ENCODE data around the gene PMM1. TPM values are rescaled to one million over a fixed set of nuclear protein-coding genes. Genes with fewer than 3 reads are reported as not detected.

Gene PMM1
- total RNA-seq, 1 experiment from 2014 or later, result 18.6 TPM

GRCh38 chr22:41620589-41621098 lies 31.0 kb upstream of the PMM1 start, which contains the start of gene DESI1:
TSS of gene DESI1 (minus strand) at chr22:41621043. CDS start at chr22:41620839, 204 bp downstream.
- Histone ChIP-seq H3K27ac (ENCODE audit: low read length) (peak within 1 kb of the TSS; percentile 94), H3K27me3 (ENCODE audit: low read length) (no peaks in the 10 kb centered on the region), H3K79me2 (ENCODE audit: low read length) (peaks cover 87% of the 10 kb centered on the region), H3K9ac (ENCODE audit: low read length) (peak within 1 kb of the TSS; percentile 100), H2AFZ (ENCODE audit: low read length) (peak within 1 kb of the TSS; percentile 90), H3K4me3 (ENCODE audit: low read length) (peak within 1 kb of the TSS; percentile 100), H4K20me1 (ENCODE audit: low read length) (peaks cover 9% of the 10 kb centered on the region; the same call in 1 of the 2 replicates), H3F3A (ENCODE audit: low read length, unreplicated experiment) (no peaks in the 10 kb centered on the region), H3K4me1 (ENCODE audit: insufficient read depth, low read length) (peaks cover 22% of the 10 kb centered on the region; the same call in 1 of the 2 replicates), H3K9me2 (replicated peaks; ENCODE audit: low read length) (no peaks in the 10 kb centered on the region), H3K4me2 (ENCODE audit: low read length) (peak within 1 kb of the TSS; percentile 91), H3K9me3 (ENCODE audit: low read length) (no peaks in the 10 kb centered on the region), H3K36me3 (ENCODE audit: low read depth, low read length) (peaks cover 5% of the 10 kb centered on the region; the same call in 1 of the 2 replicates)
- POLR2A ChIA-PET (ENCODE audit: unreplicated experiment), result interaction anchor here (0.6 to 1.0 kb wide), 5 partner anchors 18 to 440 kb away, joined by 3 to 5 read pairs (median 4); partner anchors contain the start of gene PMM1
- DNase-seq (no peak), ATAC-seq (peak; percentile 36)
- CTCF ChIA-PET, result interaction anchor here (0.6 kb wide), 1 partner anchor 240 kb away, joined by 3 read pairs; no protein-coding TSS in a partner anchor
- intact Hi-C loops (cut with micrococcal nuclease), result no loop called here
- TF ChIP-seq EZH2 (IDR thresholded peaks at IDR 0.05; ENCODE audit: low read length, unreplicated experiment) (no peak), CTCF (conservative IDR thresholded peaks at IDR 0.05; ENCODE audit: low read depth, low read length) (no peak), EZH2phosphoT487 (IDR thresholded peaks at IDR 0.05; ENCODE audit: borderline replicate concordance, low read length) (no peak)
- no TSS peak for BruUV-seq (replicated peaks)

- BruUV-seq (replicated peaks), result TSS peak; percentile 45
- Histone ChIP-seq H3F3A (ENCODE audit: low read length, unreplicated experiment) (no peaks in the 10 kb centered on the region), H3K79me2 (ENCODE audit: low read length) (peaks cover 85% of the 10 kb centered on the region), H3K9ac (ENCODE audit: low read length) (peak overlapping the region; percentile 100), H3K27me3 (ENCODE audit: low read length) (no peaks in the 10 kb centered on the region), H3K4me1 (ENCODE audit: insufficient read depth, low read length) (peaks cover 22% of the 10 kb centered on the region; the same call in 1 of the 2 replicates), H3K36me3 (ENCODE audit: low read depth, low read length) (peaks cover 5% of the 10 kb centered on the region; the same call in 1 of the 2 replicates), H3K9me3 (ENCODE audit: low read length) (no peaks in the 10 kb centered on the region), H3K4me3 (ENCODE audit: low read length) (peak overlapping the region; percentile 100), H3K27ac (ENCODE audit: low read length) (peak overlapping the region; percentile 70), H3K9me2 (replicated peaks; ENCODE audit: low read length) (no peaks in the 10 kb centered on the region), H3K4me2 (ENCODE audit: low read length) (peak overlapping the region; percentile 91), H2AFZ (ENCODE audit: low read length) (peak overlapping the region; percentile 49; the same call in 1 of the 2 replicates), H4K20me1 (ENCODE audit: low read length) (peaks cover 9% of the 10 kb centered on the region; the same call in 1 of the 2 replicates)
- CTCF ChIA-PET, result no interaction called here
- intact Hi-C loops (cut with micrococcal nuclease), result no loop called here
- POLR2A ChIA-PET (ENCODE audit: unreplicated experiment), result no interaction called here
- ATAC-seq, result peak; percentile 44
- TF ChIP-seq EZH2phosphoT487 (IDR thresholded peaks at IDR 0.05; ENCODE audit: borderline replicate concordance, low read length), result no peak
- TF ChIP-seq EZH2 (IDR thresholded peaks at IDR 0.05; ENCODE audit: low read length, unreplicated experiment), result no peak
- TF ChIP-seq CTCF (conservative IDR thresholded peaks at IDR 0.05; ENCODE audit: low read depth, low read length), result no peak
- DNase-seq, result peak; percentile 20
Measured at GRCh38 chr22:41619979-41620588, 30.4 kb upstream of the PMM1 start.

GRCh38 chr22:41613456-41613855 lies 23.8 kb upstream of the PMM1 start:
- Histone ChIP-seq H3K4me2 (ENCODE audit: low read length) (no peak overlapping the region), H3K9me2 (replicated peaks; ENCODE audit: low read length) (no peaks in the 10 kb centered on the region), H3K27ac (ENCODE audit: low read length) (no peak overlapping the region), H3K4me3 (ENCODE audit: low read length) (no peak overlapping the region), H3K36me3 (ENCODE audit: low read depth, low read length) (no peaks in the 10 kb centered on the region), H3K4me1 (ENCODE audit: insufficient read depth, low read length) (0 out of 2 replicates have a peak, but pooled peaks cover 6% of the 10 kb centered on the region), H3K9me3 (ENCODE audit: low read length) (no peaks in the 10 kb centered on the region), H4K20me1 (ENCODE audit: low read length) (no peaks in the 10 kb centered on the region), H3K79me2 (ENCODE audit: low read length) (peaks cover 38% of the 10 kb centered on the region), H3F3A (ENCODE audit: low read length, unreplicated experiment) (no peaks in the 10 kb centered on the region), H3K9ac (ENCODE audit: low read length) (no peak overlapping the region), H2AFZ (ENCODE audit: low read length) (no peak overlapping the region), H3K27me3 (ENCODE audit: low read length) (no peaks in the 10 kb centered on the region)
- DNase-seq (no peak), ATAC-seq (no peak)
- ChIA-PET CTCF (no interaction called here), POLR2A (ENCODE audit: unreplicated experiment) (no interaction called here)
- intact Hi-C loops (cut with micrococcal nuclease), result no loop called here
- TF ChIP-seq CTCF (conservative IDR thresholded peaks at IDR 0.05; ENCODE audit: low read depth, low read length) (no peak), EZH2 (IDR thresholded peaks at IDR 0.05; ENCODE audit: low read length, unreplicated experiment) (no peak), EZH2phosphoT487 (IDR thresholded peaks at IDR 0.05; ENCODE audit: borderline replicate concordance, low read length) (no peak)
- no TSS peak for BruUV-seq (replicated peaks)

All from PC-3 (cell line).